ENCODE data around the gene DUOX1. TPM values are rescaled to one million over a fixed set of nuclear protein-coding genes. Genes with fewer than 3 reads are reported as not detected.
A peak's percentile ranks its signal among the peaks of the same experiment; 100 is the strongest.

The DUOX1 gene
- polyA plus RNA-seq, 12 donors, result 0.99 to 23.4 (median 2.3) TPM; not detected in 2

- DNase-seq, result no peak
These were observed 14.2 kb downstream of the DUOX1 start for GRCh38 chr15:45143946-45144345.

DNA sequence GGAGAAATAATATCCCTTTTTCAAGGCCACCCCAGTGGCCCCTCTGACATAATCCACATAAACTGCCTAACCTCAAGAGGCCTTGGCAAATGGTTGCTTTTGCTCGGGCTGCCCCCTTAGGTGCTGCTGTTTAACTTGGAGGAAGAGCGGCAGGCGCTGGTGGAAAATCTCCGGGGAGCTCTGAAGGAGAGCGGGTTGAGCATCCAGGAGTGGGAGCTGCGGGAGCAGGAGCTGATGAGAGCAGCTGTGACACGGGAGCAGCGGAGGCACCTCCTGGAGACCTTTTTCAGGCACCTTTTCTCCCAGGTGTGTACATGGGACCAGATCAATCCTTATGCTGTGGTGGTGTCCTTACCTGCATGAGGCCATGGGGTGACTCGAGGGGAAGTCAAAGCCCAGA, 15.0 kb downstream of the DUOX1 start:
- no peak for DNase-seq

GRCh38 chr15:45146405-45146804, 16.6 kb downstream of the DUOX1 start:
- no peak for DNase-seq

GRCh38 chr15:45147606-45148005, 17.8 kb downstream of the DUOX1 start:
- no peak for DNase-seq

GRCh38 chr15:45148076-45149059, 18.6 kb downstream of the DUOX1 start:
- no peak for DNase-seq

DNA sequence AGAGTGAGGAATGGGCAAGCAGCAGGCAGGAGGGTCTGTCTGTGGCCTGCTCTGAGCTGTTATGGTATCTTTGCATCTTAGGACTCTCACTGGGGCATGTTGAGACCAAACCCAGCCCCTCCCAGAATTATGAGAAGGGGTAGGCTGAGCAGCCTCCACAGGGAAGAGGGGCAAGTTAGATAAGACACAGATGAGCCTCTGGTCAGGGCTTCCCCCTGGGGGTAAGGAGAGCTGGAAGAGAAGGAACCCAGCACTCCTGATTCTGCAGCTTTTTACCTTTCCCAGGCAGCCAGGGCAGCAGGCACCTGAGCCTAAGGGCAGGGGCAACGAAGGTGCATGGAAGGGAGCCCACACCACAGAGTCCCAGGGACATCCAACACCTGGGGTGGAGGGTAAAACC, 19.3 kb downstream of the DUOX1 start:
- DNase-seq, result no peak

GRCh38 chr15:45150481-45150880, 20.7 kb downstream of the DUOX1 start:
- no peak for DNase-seq

GRCh38 chr15:45150997-45151396, 21.2 kb downstream of the DUOX1 start:
- no peak for DNase-seq

- DNase-seq, result no peak
These were observed 22.4 kb downstream of the DUOX1 start for GRCh38 chr15:45151998-45152828.

DNA sequence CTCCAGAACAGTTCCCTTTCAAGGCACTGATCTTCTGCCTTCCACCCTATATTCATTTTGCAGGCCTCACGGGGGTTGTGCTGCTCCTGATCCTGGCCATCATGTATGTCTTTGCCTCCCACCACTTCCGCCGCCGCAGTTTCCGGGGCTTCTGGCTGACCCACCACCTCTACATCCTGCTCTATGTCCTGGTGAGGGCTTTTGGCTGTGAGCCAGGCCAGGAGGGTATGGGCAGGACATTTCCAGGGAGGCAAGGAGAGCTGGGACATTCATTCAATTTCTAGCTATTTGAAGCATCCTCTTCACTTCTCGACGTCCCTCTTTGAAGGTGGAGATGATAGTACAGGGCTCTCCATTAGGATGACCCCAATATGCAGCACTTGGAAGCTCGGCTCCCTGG, 25.9 kb downstream of the DUOX1 start:
- no peak for DNase-seq

GRCh38 chr15:45156744-45157455, 27.1 kb downstream of the DUOX1 start:
- no peak for DNase-seq

GRCh38 chr15:45157974-45158373, 28.2 kb downstream of the DUOX1 start:
- no peak for DNase-seq

GRCh38 chr15:45161666-45162065, 31.9 kb downstream of the DUOX1 start:
- no peak for DNase-seq

DNA sequence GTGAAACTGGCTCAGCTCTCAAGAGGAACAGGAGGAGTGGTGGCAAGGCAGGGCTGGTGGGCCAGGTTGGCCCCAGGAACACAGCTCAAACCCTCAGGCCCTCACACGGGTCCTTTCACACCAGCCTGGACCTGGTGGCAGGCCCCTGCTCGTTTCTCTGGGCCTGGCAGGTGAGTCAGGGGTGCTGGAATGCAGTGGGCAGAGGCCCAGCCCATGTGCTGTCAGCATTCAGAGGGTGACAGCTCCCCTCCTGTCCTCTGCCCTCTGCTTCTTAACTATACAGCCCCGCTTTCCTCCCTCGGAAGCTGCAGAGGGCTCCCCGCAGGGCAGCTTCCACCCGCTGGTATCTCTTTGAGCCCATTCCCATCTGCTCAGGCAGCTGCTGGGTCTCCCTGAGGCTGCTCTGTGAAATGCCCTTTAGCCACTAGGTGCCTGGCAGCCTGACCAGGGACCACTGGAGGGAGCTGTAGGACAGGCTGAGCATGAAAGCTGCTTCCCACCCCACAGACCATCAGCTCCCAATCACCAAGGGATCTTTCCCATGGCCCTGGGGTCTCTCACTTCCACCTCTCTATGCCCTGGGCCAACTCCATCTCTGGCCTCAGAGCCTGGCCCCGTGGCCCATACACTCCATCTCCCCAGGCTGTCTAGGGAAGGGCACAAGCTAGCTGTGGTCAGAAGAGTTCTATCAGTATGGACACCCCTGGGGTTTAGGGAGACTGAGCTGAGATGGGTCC, 33.1 kb downstream of the DUOX1 start:
- DNase-seq, result peak; percentile 75

DNA sequence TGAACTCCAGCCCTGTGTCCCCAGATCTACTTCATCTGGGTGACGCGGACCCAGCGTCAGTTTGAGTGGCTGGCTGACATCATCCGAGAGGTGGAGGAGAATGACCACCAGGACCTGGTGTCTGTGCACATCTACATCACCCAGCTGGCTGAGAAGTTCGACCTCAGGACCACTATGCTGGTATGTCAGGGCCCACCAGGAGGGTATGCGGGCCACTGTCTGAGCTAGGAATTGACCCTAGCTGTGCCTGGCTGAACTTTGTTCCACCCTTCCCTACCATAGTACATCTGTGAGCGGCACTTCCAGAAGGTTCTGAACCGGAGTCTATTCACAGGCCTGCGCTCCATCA, 33.7 kb downstream of the DUOX1 start:
- DNase-seq, result no peak

- DNase-seq, result no peak
These were observed 35.1 kb downstream of the DUOX1 start for GRCh38 chr15:45164914-45165313.

DNA sequence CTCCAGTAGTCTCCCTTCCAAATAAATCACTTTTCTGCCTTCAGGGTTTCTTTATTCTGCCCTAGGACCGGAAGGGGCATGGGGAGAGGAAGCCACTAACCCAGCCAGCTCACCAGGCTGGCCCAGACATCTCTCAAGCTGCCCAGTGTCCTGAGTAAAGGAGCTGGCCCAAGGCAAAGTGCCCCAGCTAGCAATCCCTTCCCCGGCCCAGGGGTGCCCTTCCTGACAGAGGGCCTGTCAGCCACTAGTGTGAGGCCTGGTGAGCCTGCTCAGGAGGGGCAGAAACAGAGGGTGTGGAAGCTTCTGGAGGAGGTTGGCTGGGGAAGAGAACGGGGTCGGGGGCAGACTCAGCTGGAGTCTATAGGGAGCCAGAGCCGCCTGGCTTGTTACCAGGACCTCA, 35.7 kb downstream of the DUOX1 start:
- DNase-seq, result no peak

GRCh38 chr15:45166834-45167630, 37.2 kb downstream of the DUOX1 start:
- DNase-seq, result peak; percentile 87

DNA sequence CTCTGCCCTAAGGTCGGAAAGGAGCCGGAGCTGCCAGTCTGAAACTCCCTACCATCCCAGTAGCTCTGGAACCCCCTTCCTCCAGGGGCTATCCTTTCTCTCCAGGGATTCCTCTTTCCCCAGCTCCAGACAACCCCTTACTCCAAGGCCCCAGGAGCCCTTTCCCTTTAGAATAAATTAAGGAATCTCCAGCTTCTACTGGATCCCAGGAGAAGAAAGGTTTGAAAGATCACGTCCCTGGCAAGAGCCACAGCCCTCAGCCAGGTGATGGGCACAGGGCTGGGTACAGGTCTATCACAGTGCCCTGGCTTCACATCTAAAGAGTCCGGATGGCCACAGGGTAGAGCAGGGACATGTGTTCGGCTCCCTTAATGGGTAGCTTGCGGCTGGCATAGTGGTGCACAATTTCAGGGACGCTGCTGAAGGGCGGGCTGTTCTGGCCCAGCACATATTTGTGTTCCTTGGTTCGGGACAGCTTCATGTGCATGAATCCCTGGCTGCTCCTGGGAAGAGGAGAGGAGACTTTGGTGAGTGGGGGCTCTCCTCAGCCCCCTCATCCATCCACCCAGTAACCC, 37.9 kb downstream of the DUOX1 start:
- no peak for DNase-seq

DNA sequence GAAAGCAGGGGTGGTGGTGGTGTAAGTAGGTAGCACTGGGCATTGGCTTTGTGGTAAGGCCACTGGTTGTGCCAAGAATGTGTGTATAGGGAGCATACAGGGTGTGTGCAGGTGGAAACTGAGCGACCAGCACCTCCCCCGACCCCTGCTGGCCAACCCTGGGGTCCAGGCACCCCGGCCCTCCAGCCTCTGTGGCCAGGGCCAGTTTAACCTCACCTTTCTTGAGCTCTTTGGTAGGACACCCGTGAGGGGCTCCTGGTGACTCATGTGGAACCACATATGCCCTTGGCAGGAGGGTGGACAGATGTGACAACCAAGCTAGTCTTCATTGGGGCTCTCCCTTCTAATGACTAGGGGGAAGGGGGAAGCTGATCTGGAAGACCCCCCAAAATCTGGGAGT, 38.5 kb downstream of the DUOX1 start:
- DNase-seq, result no peak
